ENCODE measurements around the gene NXF1.
A peak's percentile ranks its signal among the peaks of the same experiment; 100 is the strongest.
"Not testable (repeated sequence)": the region's sequence is repeated elsewhere in the genome, so short reads cannot be mapped to it uniquely, and the experiment has no call there.

Gene NXF1

GRCh38 chr11:62831520-62832335, 26.5 kb upstream of the NXF1 start, which contains the start of gene STX5:
Gene STX5 (minus strand): TSS chr11:62832051. CDS start chr11:62831243, 808 bp downstream.
- peak; percentile 98 for DNase-seq

- DNase-seq: no peak
These were observed 25.8 kb upstream of the NXF1 start for GRCh38 chr11:62830904-62831519.

- DNase-seq: not testable (repeated sequence)
These were observed 22.9 kb upstream of the NXF1 start for GRCh38 chr11:62828130-62828529.

- no peak for DNase-seq
These were observed 18.4 kb upstream of the NXF1 start for GRCh38 chr11:62823677-62824076.

- DNase-seq: no peak
These were observed 11.9 kb upstream of the NXF1 start for GRCh38 chr11:62817129-62817528.

- DNase-seq: no peak
These were observed 11.3 kb upstream of the NXF1 start for GRCh38 chr11:62816557-62816956.

- DNase-seq: no peak
These were observed 6.4 kb upstream of the NXF1 start for GRCh38 chr11:62811659-62812058.

GRCh38 chr11:62810748-62811147, 5.5 kb upstream of the NXF1 start:
- no peak for DNase-seq

GRCh38 chr11:62806611-62807121, 1.4 kb upstream of the NXF1 start:
- no peak for DNase-seq

GRCh38 chr11:62805961-62806441, 761 bp upstream of the NXF1 start:
- DNase-seq: peak; percentile 43

GRCh38 chr11:62804310-62805075, 747 bp downstream of the NXF1 start:
- DNase-seq: no peak

- DNase-seq: no peak
These were observed 4.2 kb downstream of the NXF1 start for GRCh38 chr11:62801071-62801470.

- DNase-seq: no peak
These were observed 5.8 kb downstream of the NXF1 start for GRCh38 chr11:62799486-62799885.

GRCh38 chr11:62796281-62796680, 9.0 kb downstream of the NXF1 start:
- DNase-seq: no peak

- DNase-seq: no peak
These were observed 11.0 kb downstream of the NXF1 start for GRCh38 chr11:62794201-62794775.

- no peak for DNase-seq
These were observed 13.1 kb downstream of the NXF1 start for GRCh38 chr11:62792202-62792575.

GRCh38 chr11:62791501-62792201, 13.6 kb downstream of the NXF1 start, which contains the start of gene TMEM223:
Gene TMEM223 (minus strand): TSS chr11:62792006. CDS start chr11:62791994, 12 bp downstream.
- peak; percentile 90 for DNase-seq

GRCh38 chr11:62789576-62789975, 15.7 kb downstream of the NXF1 start:
- DNase-seq: no peak

- no peak for DNase-seq
These were observed 16.2 kb downstream of the NXF1 start for GRCh38 chr11:62788991-62789390.

- DNase-seq: peak; percentile 97
These were observed 18.1 kb downstream of the NXF1 start, which contains the start of gene TMEM179B for GRCh38 chr11:62787005-62787759. Gene TMEM179B (plus strand): TSS chr11:62787402. CDS start chr11:62787432, 30 bp downstream.
